SK-N-SH (cell line): ENCODE data around the gene MOK. TPM values are rescaled to one million over a fixed set of nuclear protein-coding genes. Genes with fewer than 3 reads are reported as not detected.

Experiments used
- CTCF ChIA-PET: fragments of 300-600, 350-600 bp; formaldehyde crosslinking; extraction: SDS; loops from one replicate; lab custom pipeline; 2021; lab: Yijun Ruan, JAX
- POLR2A ChIA-PET: fragments of 350-600 bp; sonication (Branson Sonifier 250); formaldehyde crosslinking; extraction: SDS; loops from one replicate; lab custom pipeline; 2020; ENCODE audit warnings: antibody characterized with exemption, inconsistent platforms; lab: Yijun Ruan, JAX
- DNase-seq: peaks from one replicate; pipeline ENCODE4 v3.0.0; 2012
- H2AFZ ChIP-seq: fragments of 200-600 bp; sonication (generic); 2 replicates; pipeline ENCODE4 v1.8.1; 2016; ENCODE audit warnings: antibody characterized with exemption, mild to moderate bottlenecking, low read depth
- H3F3A ChIP-seq: fragments of 200-600 bp; sonication (generic); replicated peaks from 2 replicates; pipeline ENCODE3; 2016; ENCODE audit warnings: antibody characterized with exemption, mild to moderate bottlenecking; ENCODE audit not compliant: insufficient read depth
- H3K27ac ChIP-seq, 2 experiments: fragments of 200-500 bp in 1 of 2; fragments of 200-600 bp in 1 of 2; sonication (Bioruptor generic) in 1 of 2; sonication (generic), shearing (Covaris generic) in 1 of 2; 2 replicates each; pipeline versions ENCODE4 v1.5.1 to v1.6.1; 2014 to 2016; ENCODE audit warnings: low read depth in 2 of 2, inconsistent platforms in 1 of 2, low read length in 1 of 2, mild to moderate bottlenecking in 1 of 2, mixed read lengths in 1 of 2
- H3K27me3 ChIP-seq: fragments of 200-600 bp; sonication (generic), shearing (Covaris generic); 2 replicates; pipeline ENCODE4 v1.6.1; 2016; ENCODE audit warnings: mixed run types; ENCODE audit not compliant: insufficient read depth
- H3K36me3 ChIP-seq, 2 experiments: fragments of 200-500 bp in 1 of 2; fragments of 200-600 bp in 1 of 2; sonication (Bioruptor generic) in 1 of 2; sonication (generic) in 1 of 2; replicated peaks in 1 of 2; 2 replicates each; pipeline versions ENCODE3 to v1.5.1; 2014 to 2016; ENCODE audit warnings: low read length in 1 of 2, mild to moderate bottlenecking in 1 of 2; ENCODE audit not compliant: insufficient read depth in 2 of 2, control insufficient read depth in 1 of 2
- H3K4me1 ChIP-seq, 2 experiments: fragments of 200-500 bp in 1 of 2; fragments of 200-600 bp in 1 of 2; sonication (Bioruptor generic) in 1 of 2; sonication (generic), shearing (Covaris generic) in 1 of 2; 2 replicates each; pipeline versions ENCODE4 v1.5.1 to v1.6.1; 2014 to 2016; ENCODE audit warnings: low read depth in 1 of 2, low read length in 1 of 2, mixed run types in 1 of 2; ENCODE audit not compliant: insufficient read depth in 2 of 2, control insufficient read depth in 1 of 2
- H3K4me2 ChIP-seq: fragments of 200-600 bp; sonication (generic), shearing (Covaris generic); 2 replicates; pipeline ENCODE4 v1.6.1; 2017; ENCODE audit warnings: mixed run types
- H3K4me3 ChIP-seq, 2 experiments: fragments of 200-500 bp in 1 of 2; fragments of 200-600 bp in 1 of 2; sonication (Bioruptor generic) in 1 of 2; sonication (generic), shearing (Covaris generic) in 1 of 2; 2 replicates each; pipeline versions ENCODE4 v1.5.1 to v1.8.1; 2014 to 2016; ENCODE audit warnings: low read depth in 2 of 2, inconsistent platforms in 1 of 2, low read length in 1 of 2, mild to moderate bottlenecking in 1 of 2, mixed read lengths in 1 of 2, moderate library complexity in 1 of 2
- H3K79me2 ChIP-seq: fragments of 200-600 bp; sonication (generic); 2 replicates; pipeline ENCODE4 v1.8.1; 2017; ENCODE audit warnings: mild to moderate bottlenecking; ENCODE audit not compliant: insufficient read depth
- H3K9ac ChIP-seq: fragments of 200-600 bp; sonication (generic); 2 replicates; pipeline ENCODE4 v1.6.1; 2017; ENCODE audit warnings: mixed run types
- H3K9me2 ChIP-seq: fragments of 200-600 bp; sonication (generic); 2 replicates; pipeline ENCODE4 v1.6.1; 2017; ENCODE audit warnings: mixed run types
- H3K9me3 ChIP-seq: fragments of 200-600 bp; sonication (generic); 2 replicates; pipeline ENCODE4 v1.6.1; 2017; ENCODE audit warnings: mixed run types, mild to moderate bottlenecking, moderate library complexity
- H4K20me1 ChIP-seq: fragments of 200-600 bp; sonication (generic); 2 replicates; pipeline ENCODE4 v1.6.1; 2017; ENCODE audit warnings: mild to moderate bottlenecking, mixed run types; ENCODE audit not compliant: insufficient read depth
- CHD2 ChIP-seq: fragments of 150-350 bp; IDR thresholded peaks from 2 replicates; pipeline ENCODE4 v1.6.1; 2018; ENCODE audit warnings: low read length; ENCODE audit not compliant: partially characterized antibody
- ELF1 ChIP-seq: IDR thresholded peaks from 2 replicates; pipeline ENCODE4 v1.4.0; 2012
- EP300 ChIP-seq, 2 experiments: IDR thresholded peaks; 2 replicates each; pipeline versions ENCODE4 v1.4.0 to v1.6.1; 2012; ENCODE audit warnings: borderline replicate concordance in 1 of 2, low read depth in 1 of 2, low read length in 1 of 2
- EZH2phosphoT487 ChIP-seq: fragments of 200-600 bp; sonication (generic); IDR thresholded peaks from 2 replicates; pipeline ENCODE4 v1.6.1; 2017; ENCODE audit warnings: low read depth, mixed run types, mild to moderate bottlenecking, antibody characterized with exemption, moderate library complexity, borderline replicate concordance
- FOSL2 ChIP-seq: IDR thresholded peaks from 2 replicates; pipeline ENCODE4 v1.4.0; 2012; ENCODE audit warnings: low read depth, mild to moderate bottlenecking, moderate library complexity, borderline replicate concordance
- FOXJ3 ChIP-seq: sonication (generic); formaldehyde crosslinking; IDR thresholded peaks from 2 replicates; pipeline ENCODE4 v1.5.1; 2020; ENCODE audit warnings: mild to moderate bottlenecking, missing genetic modification reagents
- GATA2 ChIP-seq: sonication (generic); formaldehyde crosslinking; IDR thresholded peaks from 2 replicates; pipeline ENCODE4 v1.5.0; 2020; ENCODE audit warnings: mild to moderate bottlenecking, missing genetic modification reagents
- JUND ChIP-seq: IDR thresholded peaks from 2 replicates; pipeline ENCODE4 v1.4.0; 2012
- NFIC ChIP-seq: IDR thresholded peaks from 2 replicates; pipeline ENCODE4 v1.4.0; 2012; ENCODE audit warnings: borderline replicate concordance
- NRF1 ChIP-seq: IDR thresholded peaks from 2 replicates; pipeline ENCODE4 v1.6.1; 2012; ENCODE audit warnings: low read depth, mild to moderate bottlenecking, low read length
- POLR2AphosphoS5 ChIP-seq: IDR thresholded peaks from 2 replicates; pipeline ENCODE4 v1.6.1; 2012; ENCODE audit warnings: low read depth, low read length
- SIN3A ChIP-seq: IDR thresholded peaks from 2 replicates; pipeline ENCODE4 v1.6.1; 2012; ENCODE audit warnings: low read depth, mild to moderate bottlenecking, low read length, moderate library complexity, borderline replicate concordance
- TAF1 ChIP-seq: IDR thresholded peaks from 2 replicates; pipeline ENCODE4 v1.6.1; 2012; ENCODE audit warnings: low read depth, mild to moderate bottlenecking, low read length, moderate library complexity, borderline replicate concordance
- TCF12 ChIP-seq: IDR thresholded peaks from 2 replicates; pipeline ENCODE4 v1.4.0; 2012
- TEAD4 ChIP-seq: IDR thresholded peaks from 2 replicates; pipeline ENCODE4 v1.4.0; 2012; ENCODE audit warnings: mild to moderate bottlenecking, borderline replicate concordance; ENCODE audit not compliant: insufficient read depth
- YY1 ChIP-seq: IDR thresholded peaks from 2 replicates; pipeline ENCODE4 v1.4.0; 2012; ENCODE audit warnings: low read depth, mild to moderate bottlenecking
- WGBS: methylation state at CpG from one replicate; pipeline ENCODE4 v1.1.6; 2017; ENCODE audit warnings: low lambda C conversion rate; 5-methylcytosine and 5-hydroxymethylcytosine counted together
- polyA plus RNA-seq, 3 experiments: library from polyadenylated mRNA; depleted of rRNA; stranded (reverse); fragments of >200 nt; gene quantifications; 2 replicates each; pipeline ENCODE4 v1.2.3, GENCODE V29; 2012
- TF ChIP-seq, protein P1 (sequence below): IDR thresholded peaks from 2 replicates; pipeline ENCODE4 v1.4.0; 2012; ENCODE audit warnings: low read depth
- TF ChIP-seq, protein P2 (sequence below): IDR thresholded peaks from 2 replicates; pipeline ENCODE4 v1.4.0; 2012; ENCODE audit warnings: low read depth, borderline replicate concordance
- TF ChIP-seq, protein P3 (sequence below): IDR thresholded peaks from 2 replicates; pipeline ENCODE4; 2012
- TF ChIP-seq, protein P4 (sequence below): IDR thresholded peaks from 2 replicates; pipeline ENCODE4 v1.6.1; 2012; ENCODE audit warnings: mild to moderate bottlenecking, low read depth, low read length, moderate library complexity
- TF ChIP-seq, protein P5 (sequence below): fragments of 150-350 bp; IDR thresholded peaks from 2 replicates; pipeline ENCODE4 v1.6.1; 2016; ENCODE audit warnings: mild to moderate bottlenecking, low read depth, low read length
- TF ChIP-seq, protein P6 (sequence below): fragments of 200-600 bp; sonication (generic); IDR thresholded peaks from 2 replicates; pipeline ENCODE4 v1.6.1; 2017; ENCODE audit warnings: antibody characterized with exemption, mild to moderate bottlenecking, moderate library complexity

MOK gene
- polyA plus RNA-seq, 1 of the 3 experiments (the other 2 are of a cell fraction): 13.3 TPM

DNA sequence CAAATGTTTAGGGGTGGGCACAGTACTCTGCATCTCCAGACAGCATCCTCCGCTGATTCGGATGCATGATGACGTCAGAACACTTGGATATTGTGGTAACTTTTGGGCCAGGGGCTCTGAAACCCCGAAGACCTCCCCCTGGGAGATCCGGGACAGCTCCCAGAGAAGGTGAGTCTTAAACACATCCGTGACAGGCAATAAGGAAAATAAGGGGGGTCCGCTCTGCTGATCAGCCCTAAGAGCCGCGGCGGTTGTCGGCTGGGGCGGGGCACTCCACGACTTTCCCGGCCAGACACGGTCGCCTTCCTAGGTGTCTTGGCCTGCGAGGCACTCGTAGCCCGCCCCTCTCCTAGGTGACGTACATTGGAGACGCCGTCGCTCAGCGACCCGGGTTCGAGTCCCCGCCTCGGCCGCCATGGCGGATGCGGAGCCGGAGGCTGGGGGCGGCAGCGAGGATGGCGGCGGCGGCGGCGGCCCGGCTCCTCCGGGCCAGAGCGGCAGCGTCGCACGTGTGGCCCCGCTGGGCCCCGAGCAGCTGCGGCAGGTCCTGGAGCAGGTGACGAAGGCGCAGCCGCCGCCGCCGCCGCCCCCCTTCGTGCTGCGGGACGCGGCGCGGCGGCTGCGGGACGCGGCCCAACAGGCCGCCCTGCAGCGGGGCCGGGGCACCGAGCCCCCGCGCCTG is 14.5 kb upstream of the MOK start, which contains the start of gene ZNF839:
ZNF839 (plus strand) TSS at position 396 of the 682 bp plus-strand sequence; CDS start at position 416, 20 bp downstream.
- CTCF ChIA-PET: interaction anchor here (0.9 to 7.4 kb wide), 6 partner anchors 10 to 358 kb away, joined by 3 to 65 read pairs (median 4); no protein-coding TSS in a partner anchor
- H3K4me2 ChIP-seq: peak within 1 kb of the TSS; percentile 89
- no peaks in the 10 kb centered on the region for H3K9me3 ChIP-seq
- POLR2A ChIA-PET: interaction anchor here (0.7 to 1.0 kb wide), 2 partner anchors 9 to 232 kb away, joined by 3 read pairs; no protein-coding TSS in a partner anchor
- H2AFZ ChIP-seq: peak within 1 kb of the TSS; percentile 64
- peaks cover 18% of the 10 kb centered on the region for H3K79me2 ChIP-seq
- H3F3A ChIP-seq: peaks cover 20% of the 10 kb centered on the region
- H3K4me3 ChIP-seq: peak within 1 kb of the TSS; percentile 77 to 80
- peak within 1 kb of the TSS; percentile 59 to 86 for H3K27ac ChIP-seq
- DNase-seq: peak; percentile 94
- H4K20me1 ChIP-seq: no peaks in the 10 kb centered on the region
- WGBS: 0% methylated on average over 14 of the region's 71 CpGs
- H3K9me2 ChIP-seq: no peaks in the 10 kb centered on the region
- peaks cover 0 to 5% of the 10 kb centered on the region in 2 experiments for H3K36me3 ChIP-seq
- no peaks in the 10 kb centered on the region for H3K27me3 ChIP-seq
- H3K9ac ChIP-seq: peak within 1 kb of the TSS; percentile 89
- H3K4me1 ChIP-seq: peaks cover 5 to 28% of the 10 kb centered on the region in 2 experiments; a peak in 3 of 4 replicates
- TF ChIP-seq FOSL2 (no peak), JUND (no peak), ELF1 (peak; percentile 69), YY1 (peak; percentile 87), CHD2 (peak; percentile 80), TAF1 (peak; percentile 66; the same call in 1 of the 2 replicates), TEAD4 (no peak), TCF12 (no peak), SIN3A (peak; percentile 90), POLR2AphosphoS5 (peak; percentile 40; the same call in 1 of the 2 replicates), EP300 (IDR thresholded peaks at IDR 0.05; ENCODE audit: borderline replicate concordance in 1 of 2, low read depth in 1 of 2, low read length in 1 of 2) (no peak), EZH2phosphoT487 (no peak), NRF1 (no peak), NFIC (0 out of 2 replicates have a peak, but pooled peaks have one; percentile 14), GATA2 (no peak), FOXJ3 (CRISPR knock-in tag) (no peak)
- TF ChIP-seq, protein P1, sequence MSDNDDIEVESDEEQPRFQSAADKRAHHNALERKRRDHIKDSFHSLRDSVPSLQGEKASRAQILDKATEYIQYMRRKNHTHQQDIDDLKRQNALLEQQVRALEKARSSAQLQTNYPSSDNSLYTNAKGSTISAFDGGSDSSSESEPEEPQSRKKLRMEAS: 0 out of 2 replicates have a peak, but pooled peaks have one; percentile 33
- TF ChIP-seq, protein P2, sequence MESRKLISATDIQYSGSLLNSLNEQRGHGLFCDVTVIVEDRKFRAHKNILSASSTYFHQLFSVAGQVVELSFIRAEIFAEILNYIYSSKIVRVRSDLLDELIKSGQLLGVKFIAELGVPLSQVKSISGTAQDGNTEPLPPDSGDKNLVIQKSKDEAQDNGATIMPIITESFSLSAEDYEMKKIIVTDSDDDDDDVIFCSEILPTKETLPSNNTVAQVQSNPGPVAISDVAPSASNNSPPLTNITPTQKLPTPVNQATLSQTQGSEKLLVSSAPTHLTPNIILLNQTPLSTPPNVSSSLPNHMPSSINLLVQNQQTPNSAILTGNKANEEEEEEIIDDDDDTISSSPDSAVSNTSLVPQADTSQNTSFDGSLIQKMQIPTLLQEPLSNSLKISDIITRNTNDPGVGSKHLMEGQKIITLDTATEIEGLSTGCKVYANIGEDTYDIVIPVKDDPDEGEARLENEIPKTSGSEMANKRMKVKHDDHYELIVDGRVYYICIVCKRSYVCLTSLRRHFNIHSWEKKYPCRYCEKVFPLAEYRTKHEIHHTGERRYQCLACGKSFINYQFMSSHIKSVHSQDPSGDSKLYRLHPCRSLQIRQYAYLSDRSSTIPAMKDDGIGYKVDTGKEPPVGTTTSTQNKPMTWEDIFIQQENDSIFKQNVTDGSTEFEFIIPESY: peak; percentile 48; the same call in 1 of the 2 replicates
- TF ChIP-seq, protein P3, sequence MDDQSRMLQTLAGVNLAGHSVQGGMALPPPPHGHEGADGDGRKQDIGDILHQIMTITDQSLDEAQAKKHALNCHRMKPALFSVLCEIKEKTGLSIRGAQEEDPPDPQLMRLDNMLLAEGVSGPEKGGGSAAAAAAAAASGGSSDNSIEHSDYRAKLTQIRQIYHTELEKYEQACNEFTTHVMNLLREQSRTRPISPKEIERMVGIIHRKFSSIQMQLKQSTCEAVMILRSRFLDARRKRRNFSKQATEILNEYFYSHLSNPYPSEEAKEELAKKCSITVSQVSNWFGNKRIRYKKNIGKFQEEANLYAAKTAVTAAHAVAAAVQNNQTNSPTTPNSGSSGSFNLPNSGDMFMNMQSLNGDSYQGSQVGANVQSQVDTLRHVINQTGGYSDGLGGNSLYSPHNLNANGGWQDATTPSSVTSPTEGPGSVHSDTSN: no peak
- TF ChIP-seq, protein P4, sequence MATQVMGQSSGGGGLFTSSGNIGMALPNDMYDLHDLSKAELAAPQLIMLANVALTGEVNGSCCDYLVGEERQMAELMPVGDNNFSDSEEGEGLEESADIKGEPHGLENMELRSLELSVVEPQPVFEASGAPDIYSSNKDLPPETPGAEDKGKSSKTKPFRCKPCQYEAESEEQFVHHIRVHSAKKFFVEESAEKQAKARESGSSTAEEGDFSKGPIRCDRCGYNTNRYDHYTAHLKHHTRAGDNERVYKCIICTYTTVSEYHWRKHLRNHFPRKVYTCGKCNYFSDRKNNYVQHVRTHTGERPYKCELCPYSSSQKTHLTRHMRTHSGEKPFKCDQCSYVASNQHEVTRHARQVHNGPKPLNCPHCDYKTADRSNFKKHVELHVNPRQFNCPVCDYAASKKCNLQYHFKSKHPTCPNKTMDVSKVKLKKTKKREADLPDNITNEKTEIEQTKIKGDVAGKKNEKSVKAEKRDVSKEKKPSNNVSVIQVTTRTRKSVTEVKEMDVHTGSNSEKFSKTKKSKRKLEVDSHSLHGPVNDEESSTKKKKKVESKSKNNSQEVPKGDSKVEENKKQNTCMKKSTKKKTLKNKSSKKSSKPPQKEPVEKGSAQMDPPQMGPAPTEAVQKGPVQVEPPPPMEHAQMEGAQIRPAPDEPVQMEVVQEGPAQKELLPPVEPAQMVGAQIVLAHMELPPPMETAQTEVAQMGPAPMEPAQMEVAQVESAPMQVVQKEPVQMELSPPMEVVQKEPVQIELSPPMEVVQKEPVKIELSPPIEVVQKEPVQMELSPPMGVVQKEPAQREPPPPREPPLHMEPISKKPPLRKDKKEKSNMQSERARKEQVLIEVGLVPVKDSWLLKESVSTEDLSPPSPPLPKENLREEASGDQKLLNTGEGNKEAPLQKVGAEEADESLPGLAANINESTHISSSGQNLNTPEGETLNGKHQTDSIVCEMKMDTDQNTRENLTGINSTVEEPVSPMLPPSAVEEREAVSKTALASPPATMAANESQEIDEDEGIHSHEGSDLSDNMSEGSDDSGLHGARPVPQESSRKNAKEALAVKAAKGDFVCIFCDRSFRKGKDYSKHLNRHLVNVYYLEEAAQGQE: peak; percentile 71; the same call in 1 of the 2 replicates
- TF ChIP-seq, protein P5, sequence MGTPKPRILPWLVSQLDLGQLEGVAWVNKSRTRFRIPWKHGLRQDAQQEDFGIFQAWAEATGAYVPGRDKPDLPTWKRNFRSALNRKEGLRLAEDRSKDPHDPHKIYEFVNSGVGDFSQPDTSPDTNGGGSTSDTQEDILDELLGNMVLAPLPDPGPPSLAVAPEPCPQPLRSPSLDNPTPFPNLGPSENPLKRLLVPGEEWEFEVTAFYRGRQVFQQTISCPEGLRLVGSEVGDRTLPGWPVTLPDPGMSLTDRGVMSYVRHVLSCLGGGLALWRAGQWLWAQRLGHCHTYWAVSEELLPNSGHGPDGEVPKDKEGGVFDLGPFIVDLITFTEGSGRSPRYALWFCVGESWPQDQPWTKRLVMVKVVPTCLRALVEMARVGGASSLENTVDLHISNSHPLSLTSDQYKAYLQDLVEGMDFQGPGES: no peak
- TF ChIP-seq, protein P6, sequence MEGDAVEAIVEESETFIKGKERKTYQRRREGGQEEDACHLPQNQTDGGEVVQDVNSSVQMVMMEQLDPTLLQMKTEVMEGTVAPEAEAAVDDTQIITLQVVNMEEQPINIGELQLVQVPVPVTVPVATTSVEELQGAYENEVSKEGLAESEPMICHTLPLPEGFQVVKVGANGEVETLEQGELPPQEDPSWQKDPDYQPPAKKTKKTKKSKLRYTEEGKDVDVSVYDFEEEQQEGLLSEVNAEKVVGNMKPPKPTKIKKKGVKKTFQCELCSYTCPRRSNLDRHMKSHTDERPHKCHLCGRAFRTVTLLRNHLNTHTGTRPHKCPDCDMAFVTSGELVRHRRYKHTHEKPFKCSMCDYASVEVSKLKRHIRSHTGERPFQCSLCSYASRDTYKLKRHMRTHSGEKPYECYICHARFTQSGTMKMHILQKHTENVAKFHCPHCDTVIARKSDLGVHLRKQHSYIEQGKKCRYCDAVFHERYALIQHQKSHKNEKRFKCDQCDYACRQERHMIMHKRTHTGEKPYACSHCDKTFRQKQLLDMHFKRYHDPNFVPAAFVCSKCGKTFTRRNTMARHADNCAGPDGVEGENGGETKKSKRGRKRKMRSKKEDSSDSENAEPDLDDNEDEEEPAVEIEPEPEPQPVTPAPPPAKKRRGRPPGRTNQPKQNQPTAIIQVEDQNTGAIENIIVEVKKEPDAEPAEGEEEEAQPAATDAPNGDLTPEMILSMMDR: no peak
